Measurements from ENCODE around the gene SLC10A6.
A peak's percentile ranks its signal among the peaks of the same experiment; 100 is the strongest.
"Not testable (repeated sequence)": the region's sequence is repeated elsewhere in the genome, so short reads cannot be mapped to it uniquely, and the experiment has no call there.

The SLC10A6 gene, protein sequence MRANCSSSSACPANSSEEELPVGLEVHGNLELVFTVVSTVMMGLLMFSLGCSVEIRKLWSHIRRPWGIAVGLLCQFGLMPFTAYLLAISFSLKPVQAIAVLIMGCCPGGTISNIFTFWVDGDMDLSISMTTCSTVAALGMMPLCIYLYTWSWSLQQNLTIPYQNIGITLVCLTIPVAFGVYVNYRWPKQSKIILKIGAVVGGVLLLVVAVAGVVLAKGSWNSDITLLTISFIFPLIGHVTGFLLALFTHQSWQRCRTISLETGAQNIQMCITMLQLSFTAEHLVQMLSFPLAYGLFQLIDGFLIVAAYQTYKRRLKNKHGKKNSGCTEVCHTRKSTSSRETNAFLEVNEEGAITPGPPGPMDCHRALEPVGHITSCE

GRCh38 chr4:86848732-86849619 is at the start of gene SLC10A6:
TSS of gene SLC10A6 (minus strand) at chr4:86849384. CDS start at chr4:86849115, 269 bp downstream.
- no peak for DNase-seq (ENCODE audit: low spot score)

GRCh38 chr4:86898562-86898961 is 49.4 kb upstream of the SLC10A6 start:
- DNase-seq (ENCODE audit: low spot score): no peak

DNA sequence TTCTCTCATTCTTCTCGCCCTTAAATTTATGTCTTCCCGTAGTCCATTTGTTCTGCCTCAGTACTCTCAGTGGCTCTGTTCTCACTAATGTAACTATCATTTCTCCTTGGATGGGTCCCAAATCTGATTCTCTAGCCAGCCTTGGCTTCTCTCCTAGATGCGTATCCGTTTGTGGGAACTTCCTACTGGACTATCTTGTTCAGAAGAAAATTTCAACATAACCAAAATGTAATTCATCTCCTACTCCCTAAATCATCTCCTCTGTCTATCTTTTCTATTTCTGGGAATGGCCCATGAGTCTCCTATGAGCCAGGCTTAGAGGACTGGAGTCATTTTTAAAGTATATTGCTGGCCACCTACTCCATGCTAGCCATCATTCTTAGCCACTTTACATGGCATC is 47.4 kb upstream of the SLC10A6 start:
- DNase-seq (ENCODE audit: low spot score): no peak

- peak; percentile 45 for DNase-seq (ENCODE audit: low spot score)
These were observed 46.7 kb upstream of the SLC10A6 start for GRCh38 chr4:86895692-86896488.

- DNase-seq (ENCODE audit: low spot score): no peak
These were observed 45.3 kb upstream of the SLC10A6 start for GRCh38 chr4:86894455-86894854.

GRCh38 chr4:86893136-86893535 is 44.0 kb upstream of the SLC10A6 start:
- DNase-seq (ENCODE audit: low spot score): no peak

DNA sequence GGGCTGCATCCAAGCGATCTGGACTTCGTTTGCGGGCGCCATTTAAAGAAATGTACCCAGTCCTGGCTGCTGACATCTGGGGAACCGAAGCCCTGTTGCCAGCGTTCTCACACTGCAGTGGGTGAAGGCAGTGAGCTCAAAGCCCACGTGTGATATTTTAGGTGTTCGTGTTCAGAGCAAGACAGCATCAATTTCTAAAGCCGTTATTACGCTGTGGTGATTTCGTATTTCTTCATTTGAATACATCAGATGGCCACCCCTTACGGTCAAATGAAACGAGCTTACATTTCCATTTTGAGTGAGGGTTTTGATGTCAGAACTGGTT is 43.4 kb upstream of the SLC10A6 start:
- no peak for DNase-seq (ENCODE audit: low spot score)

GRCh38 chr4:86891762-86892635 is 42.8 kb upstream of the SLC10A6 start, which contains the start of gene C4orf36:
TSS of gene C4orf36 (minus strand) at chr4:86892422. CDS start at chr4:86891520, 902 bp downstream.
- DNase-seq (ENCODE audit: low spot score): no peak

DNA sequence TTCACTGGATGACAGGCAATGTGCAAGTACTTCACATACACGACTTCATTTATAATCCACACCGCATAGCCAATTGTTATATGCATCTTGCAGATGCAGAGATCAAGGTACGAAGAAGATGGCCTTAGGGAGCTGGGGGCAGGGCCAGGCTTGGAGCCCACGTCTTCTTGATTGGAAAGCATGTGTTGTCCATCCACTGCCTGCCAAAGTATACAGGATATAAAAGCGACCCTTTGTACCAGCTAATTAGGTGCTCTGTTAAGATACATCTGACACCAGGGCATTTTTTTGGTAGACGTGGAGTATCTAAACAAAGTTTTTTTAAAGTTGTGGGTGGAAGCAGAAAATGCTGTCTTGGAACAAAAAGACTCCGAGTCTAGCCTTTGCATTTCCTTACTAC is 41.6 kb upstream of the SLC10A6 start:
- no peak for DNase-seq (ENCODE audit: low spot score)

- no peak for DNase-seq (ENCODE audit: low spot score)
These were observed 30.5 kb upstream of the SLC10A6 start for GRCh38 chr4:86879641-86880040.

DNA sequence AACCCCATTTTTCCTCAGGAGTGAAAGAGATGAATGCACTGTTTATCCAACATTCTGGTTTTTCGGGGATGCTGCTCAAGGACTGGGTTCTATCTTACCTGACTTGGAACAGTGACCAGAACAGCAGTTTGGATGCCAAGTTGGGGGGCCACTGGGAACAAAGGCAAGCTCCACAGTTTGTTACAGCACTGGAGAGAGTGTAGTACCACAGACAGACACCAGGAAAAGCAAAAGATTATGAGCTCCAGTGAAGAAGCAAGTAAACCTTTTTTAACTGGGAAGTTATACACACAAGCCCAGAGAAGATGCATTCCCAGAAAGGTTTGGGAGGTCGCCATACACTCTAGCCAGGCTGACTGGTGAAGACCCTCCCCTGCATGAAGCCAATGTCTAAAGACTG is 29.5 kb upstream of the SLC10A6 start:
- no peak for DNase-seq (ENCODE audit: low spot score)

DNA sequence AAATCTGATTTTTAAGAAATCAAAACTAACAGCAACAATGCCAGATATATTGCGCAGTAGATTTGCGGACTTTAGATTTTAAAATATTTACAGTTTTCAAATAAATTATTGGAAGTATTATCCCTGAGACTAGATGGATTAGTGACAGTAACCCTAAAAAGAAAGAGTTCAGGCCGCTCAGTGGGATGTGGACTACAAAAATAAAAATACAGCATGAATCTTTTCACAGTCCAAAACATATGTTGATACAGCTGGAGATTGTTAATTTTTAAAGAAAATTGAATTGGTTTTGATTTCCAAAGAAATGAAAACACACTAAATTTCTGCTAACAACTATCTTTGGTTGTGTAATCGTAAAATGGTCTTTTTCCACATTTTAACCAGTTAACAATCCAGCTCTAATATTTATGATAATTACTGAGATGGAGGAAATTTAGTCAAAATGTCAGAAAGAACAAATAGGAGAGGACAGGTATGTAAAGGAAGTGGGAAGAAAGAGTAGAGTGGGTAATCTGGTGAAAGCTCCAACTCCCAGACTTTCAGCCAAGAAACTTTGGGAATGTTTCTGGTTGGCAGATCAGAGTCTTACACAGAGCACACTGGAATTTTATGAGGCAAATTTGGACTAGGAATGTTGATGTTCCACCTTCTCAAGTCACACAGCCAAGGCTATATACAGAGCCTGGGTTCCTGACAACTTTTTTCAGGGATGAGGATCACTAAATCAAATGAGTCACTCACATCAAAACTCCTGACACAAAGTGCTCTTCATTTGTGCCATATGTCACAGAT is 27.9 kb upstream of the SLC10A6 start:
- no peak for DNase-seq (ENCODE audit: low spot score)

DNA sequence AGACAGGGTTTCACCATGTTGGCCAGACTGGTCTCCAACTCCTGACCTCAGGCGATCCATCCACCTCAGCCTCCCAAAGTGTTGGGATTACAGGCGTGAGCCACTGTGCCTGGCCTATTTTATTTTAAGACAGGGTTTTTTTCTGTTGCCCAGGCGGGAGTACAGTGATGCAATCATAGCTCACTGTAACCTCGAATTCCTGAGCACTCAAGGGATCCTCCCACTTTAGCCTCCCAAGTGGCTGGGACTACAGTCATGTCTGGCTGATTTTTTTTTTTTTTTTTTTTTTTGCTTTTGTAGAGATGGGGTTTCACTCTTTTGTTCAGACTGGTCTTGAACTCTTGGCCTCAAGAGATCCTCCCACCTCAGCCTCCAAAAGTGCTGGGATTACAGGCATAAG is 26.3 kb upstream of the SLC10A6 start:
- not testable (repeated sequence) for DNase-seq (ENCODE audit: low spot score)

- DNase-seq (ENCODE audit: low spot score): no peak
These were observed 23.0 kb upstream of the SLC10A6 start for GRCh38 chr4:86872135-86872534.

DNA sequence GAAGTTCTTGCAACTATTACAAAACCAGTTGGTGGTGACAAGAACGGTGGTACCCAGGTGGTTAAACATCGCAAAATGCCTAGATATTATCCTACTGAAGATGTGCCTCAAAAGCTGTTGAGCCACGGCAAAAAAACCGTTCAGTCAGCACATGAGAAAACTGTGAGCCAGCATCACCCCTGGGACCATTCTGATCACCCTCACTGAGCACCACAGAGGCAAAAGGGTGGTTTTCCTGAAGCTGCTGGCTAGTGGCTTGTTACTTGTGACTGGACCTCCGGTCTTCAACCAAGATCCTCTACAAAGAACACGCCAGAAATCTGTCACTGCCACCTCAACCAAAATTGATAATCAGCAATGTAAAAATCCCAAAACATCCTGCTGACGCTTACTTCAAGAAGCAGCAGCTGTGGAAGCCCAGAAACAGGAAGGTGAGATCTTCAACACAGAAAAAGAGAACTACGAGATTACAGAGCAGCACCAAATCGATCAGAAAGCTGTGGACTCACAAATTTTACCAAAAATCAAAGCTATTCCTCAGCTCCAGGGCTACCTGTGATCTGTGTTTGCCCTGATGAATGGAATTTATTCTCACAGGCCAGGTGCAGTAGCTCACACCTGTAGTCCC is 21.4 kb upstream of the SLC10A6 start:
- no peak for DNase-seq (ENCODE audit: low spot score)

- DNase-seq (ENCODE audit: low spot score): no peak
These were observed 8.3 kb upstream of the SLC10A6 start for GRCh38 chr4:86857341-86858052.

DNA sequence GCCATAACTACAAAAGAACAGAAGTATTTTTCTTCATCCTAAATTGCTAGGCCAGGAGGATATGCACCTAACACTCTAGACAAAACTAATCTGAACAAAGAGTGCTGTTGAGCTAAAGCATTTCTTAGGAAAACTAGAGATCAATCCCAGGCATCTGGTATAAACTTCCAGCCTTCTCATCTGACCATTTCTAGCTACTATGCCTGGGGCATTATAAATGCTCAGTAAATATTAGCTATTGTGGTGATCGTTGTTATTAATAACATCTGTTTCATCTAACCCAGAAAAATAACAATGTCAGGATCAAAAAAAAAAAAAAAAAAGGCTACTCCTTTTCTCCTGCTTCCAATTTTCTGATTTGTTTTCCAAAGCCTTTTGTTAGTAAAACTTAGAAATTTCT is 7.7 kb upstream of the SLC10A6 start:
- DNase-seq (ENCODE audit: low spot score): no peak

GRCh38 chr4:86855572-86855971 is 6.4 kb upstream of the SLC10A6 start:
- DNase-seq (ENCODE audit: low spot score): no peak

DNA sequence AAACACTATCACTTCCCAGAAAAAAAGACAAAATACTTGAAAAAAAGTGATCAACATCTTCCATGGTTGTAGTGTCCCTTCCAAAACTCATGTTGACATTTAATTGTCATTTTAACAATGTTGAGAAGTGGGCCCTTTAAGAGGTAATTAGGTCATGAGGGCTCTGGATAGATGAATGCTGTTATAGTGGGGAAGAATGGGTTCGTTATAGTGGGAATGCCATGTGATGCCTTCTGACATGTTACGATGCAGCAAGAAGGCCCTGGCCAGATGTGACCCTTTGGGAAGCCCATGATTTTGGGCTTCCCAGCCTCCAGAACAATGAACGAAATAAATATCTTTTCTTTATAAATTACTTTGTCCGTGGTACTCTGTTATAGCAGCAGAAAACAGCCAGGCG is 4.0 kb upstream of the SLC10A6 start:
- no peak for DNase-seq (ENCODE audit: low spot score)

All from CD4-positive, alpha-beta T cell treated with Interleukin-6 at 100 ng/mL for 8 hours (primary cell).